ENCODE results near the gene C19orf25. TPM values are rescaled to one million over a fixed set of nuclear protein-coding genes. Genes with fewer than 3 reads are reported as not detected.

C19orf25 gene
- total and polyA plus RNA-seq, 2 donors (not counting 1 experiment from before 2014, with no cell fraction given) = 34.2 to 68.3 TPM

- H3K27ac ChIP-seq (ENCODE audit: low read length in 2 of 2) = no peak overlapping the region
- H4K20me1 ChIP-seq (ENCODE audit: control insufficient read depth, insufficient read depth, low read length, poor library complexity, severe bottlenecking) = no peaks in the 10 kb centered on the region
- peaks cover 15% of the 10 kb centered on the region for H3K4me1 Mint-ChIP-seq
- no peak overlapping the region for H3K4me3 ChIP-seq (ENCODE audit: control extremely low read depth in 1 of 5, extremely low read depth in 1 of 5, insufficient read depth in 1 of 5, low read depth in 2 of 5, low read length in 4 of 5)
- no peak overlapping the region for H3K4me2 ChIP-seq (replicated peaks; ENCODE audit: low read depth, low read length, poor library complexity, severe bottlenecking)
- DNase-seq = no peak
- no peaks in the 10 kb centered on the region for H3K36me3 ChIP-seq (replicated peaks in 1 of 2; ENCODE audit: control extremely low read depth in 1 of 2, control insufficient read depth in 1 of 2, extremely low read depth in 1 of 2, insufficient read depth in 2 of 2, low read length in 1 of 2)
- H3K4me3 Mint-ChIP-seq = no peak overlapping the region
- no peaks in the 10 kb centered on the region for H3K9me3 Mint-ChIP-seq (ENCODE audit: insufficient read depth)
- H3K27ac Mint-ChIP-seq = no peak overlapping the region
- intact Hi-C loops (cut with micrococcal nuclease) = no loop called here
- ChIA-PET CTCF (no interaction called here), POLR2A (no interaction called here)
- H3K9ac ChIP-seq (ENCODE audit: low read length) = no peak overlapping the region
- peaks cover 0 to 12% (median 0%) of the 10 kb centered on the region in 3 donors for H3K9me3 ChIP-seq (ENCODE audit: control extremely low read depth in 1 of 3, control insufficient read depth in 2 of 3, insufficient read depth in 1 of 3, low read length in 2 of 3)
- ATAC-seq (ENCODE audit: low read depth) = no peak
- TF ChIP-seq EZH2 (IDR thresholded peaks at IDR 0.05; ENCODE audit: borderline replicate concordance, insufficient read depth, low read depth, low read length, poor library complexity, severe bottlenecking) (no peak), CTCF (IDR thresholded peaks at IDR 0.05) (no peak)
- H3K4me1 ChIP-seq (ENCODE audit: control insufficient read depth in 2 of 2, insufficient read depth in 2 of 2, low read length in 2 of 2) = peaks cover 14 to 17% of the 10 kb centered on the region in 2 donors
- H3K79me2 ChIP-seq (ENCODE audit: control insufficient read depth, insufficient read depth, low read length) = no peaks in the 10 kb centered on the region
- 82% methylated on average over 40 of the region's 40 CpGs for WGBS (ENCODE audit: insufficient coverage)
- no peak overlapping the region for H2AFZ ChIP-seq (ENCODE audit: insufficient read depth, low read depth, low read length, poor library complexity, severe bottlenecking)
- H3K27me3 ChIP-seq (replicated peaks in 1 of 4; ENCODE audit: control extremely low read depth in 1 of 4, control insufficient read depth in 3 of 4, insufficient read depth in 4 of 4, low read length in 3 of 4) = peaks cover 0 to 7% (median 1%) of the 10 kb centered on the region in 4 experiments
- H3K27me3 Mint-ChIP-seq = no peaks in the 10 kb centered on the region
Measured at GRCh38 chr19:1487576-1488281, 8.7 kb upstream of the C19orf25 start.

GRCh38 chr19:1486720-1487575 lies 7.9 kb upstream of the C19orf25 start:
- H4K20me1 ChIP-seq (ENCODE audit: control insufficient read depth, insufficient read depth, low read length, poor library complexity, severe bottlenecking) = no peaks in the 10 kb centered on the region
- H2AFZ ChIP-seq (ENCODE audit: insufficient read depth, low read depth, low read length, poor library complexity, severe bottlenecking) = no peak overlapping the region
- Mint-ChIP-seq H3K4me1 (peaks cover 15% of the 10 kb centered on the region), H3K27ac (no peak overlapping the region), H3K27me3 (no peaks in the 10 kb centered on the region), H3K4me3 (no peak overlapping the region), H3K9me3 (ENCODE audit: insufficient read depth) (no peaks in the 10 kb centered on the region)
- no peak overlapping the region for H3K9ac ChIP-seq (ENCODE audit: low read length)
- peaks cover 0 to 12% (median 0%) of the 10 kb centered on the region in 3 donors for H3K9me3 ChIP-seq (ENCODE audit: control extremely low read depth in 1 of 3, control insufficient read depth in 2 of 3, insufficient read depth in 1 of 3, low read length in 2 of 3)
- H3K4me2 ChIP-seq (replicated peaks; ENCODE audit: low read depth, low read length, poor library complexity, severe bottlenecking) = no peak overlapping the region
- ChIA-PET POLR2A (no interaction called here), CTCF (no interaction called here)
- no peak for TF ChIP-seq EZH2 (IDR thresholded peaks at IDR 0.05; ENCODE audit: borderline replicate concordance, insufficient read depth, low read depth, low read length, poor library complexity, severe bottlenecking)
- TF ChIP-seq CTCF (IDR thresholded peaks at IDR 0.05) = no peak
- no peaks in the 10 kb centered on the region for H3K79me2 ChIP-seq (ENCODE audit: control insufficient read depth, insufficient read depth, low read length)
- DNase-seq (no peak), ATAC-seq (ENCODE audit: low read depth) (no peak)
- peaks cover 14 to 17% of the 10 kb centered on the region in 2 donors for H3K4me1 ChIP-seq (ENCODE audit: control insufficient read depth in 2 of 2, insufficient read depth in 2 of 2, low read length in 2 of 2)
- WGBS (ENCODE audit: insufficient coverage) = 97% methylated on average over 53 of the region's 56 CpGs
- H3K27ac ChIP-seq (ENCODE audit: low read length in 2 of 2) = no peak overlapping the region
- H3K4me3 ChIP-seq (ENCODE audit: control extremely low read depth in 1 of 5, extremely low read depth in 1 of 5, insufficient read depth in 1 of 5, low read depth in 2 of 5, low read length in 4 of 5) = no peak overlapping the region
- intact Hi-C loops (cut with micrococcal nuclease) = no loop called here
- H3K36me3 ChIP-seq (replicated peaks in 1 of 2; ENCODE audit: control extremely low read depth in 1 of 2, control insufficient read depth in 1 of 2, extremely low read depth in 1 of 2, insufficient read depth in 2 of 2, low read length in 1 of 2) = no peaks in the 10 kb centered on the region
- peaks cover 0 to 4% (median 1%) of the 10 kb centered on the region in 4 experiments for H3K27me3 ChIP-seq (replicated peaks in 1 of 4; ENCODE audit: control extremely low read depth in 1 of 4, control insufficient read depth in 3 of 4, insufficient read depth in 4 of 4, low read length in 3 of 4)

Data from B cell (primary cell).